HepG2 (cell line): Measurements from ENCODE around the gene GRIN2C. TPM values are rescaled to one million over a fixed set of nuclear protein-coding genes. Genes with fewer than 3 reads are reported as not detected.

Experiments
- ATAC-seq: fragments of 200-7000 bp; cut with Tn5 transposase; 3 replicates; pipeline ENCODE4 v1.9.1; 2020; ENCODE audit warnings: mild to moderate bottlenecking, moderate library complexity
- BruUV-seq: library from RNA; stranded (reverse); fragments of 400-500 nt; replicated peaks from 2 replicates; lab custom pipeline; 2021; lab: Mats Ljungman, UMichigan
- CTCF ChIA-PET: fragments of 300-600 bp; formaldehyde crosslinking; extraction: SDS; loops from one replicate; lab custom pipeline; 2021; ENCODE audit warnings: low total read pairs, inconsistent platforms, low intra/inter-chr PET ratio; lab: Yijun Ruan, JAX
- POLR2A ChIA-PET: fragments of 350-600 bp; sonication (Branson Sonifier 250); formaldehyde crosslinking; loops from one replicate; lab custom pipeline; 2020; ENCODE audit warnings: antibody characterized with exemption, inconsistent platforms; lab: Yijun Ruan, JAX
- DNase-seq: peaks from one replicate; pipeline ENCODE4 v3.0.0-alpha.2; 2015; ENCODE audit warnings: low spot score
- FAIRE-seq: peaks from 3 replicates; lab custom pipeline; 2011; peaks lifted over from hg19 to GRCh38; lab: Jason Lieb, UNC
- H2AFZ ChIP-seq: one replicate; pipeline ENCODE4 v1.6.1; 2011; ENCODE audit warnings: low read length, inconsistent platforms
- H3K27ac ChIP-seq: fragments of 300-600 bp; 3 replicates; pipeline ENCODE4 v1.8.0; 2011; ENCODE audit warnings: mixed run types, mild to moderate bottlenecking, mixed read lengths, low read length, inconsistent platforms; ENCODE audit not compliant: insufficient read depth; ENCODE audit errors: extremely low read length
- H3K27me3 ChIP-seq, 2 experiments: fragments of 200-600 bp in 1 of 2; 2 replicates in 1 of 2; 3 replicates in 1 of 2; pipeline versions ENCODE4 v1.6.0 to v1.8.0; 2011; ENCODE audit warnings: low read length in 2 of 2, mild to moderate bottlenecking in 2 of 2, moderate library complexity in 2 of 2, inconsistent platforms in 1 of 2; ENCODE audit not compliant: insufficient read depth in 2 of 2, control insufficient read depth in 1 of 2
- H3K36me3 ChIP-seq, 2 experiments: fragments of 200-600 bp in 1 of 2; replicated peaks in 1 of 2; 2 replicates in 1 of 2; 3 replicates in 1 of 2; pipeline versions ENCODE4 v1.5.1 to v1.8.0; 2011; ENCODE audit warnings: low read length in 2 of 2, inconsistent platforms in 1 of 2; ENCODE audit not compliant: insufficient read depth in 2 of 2, control insufficient read depth in 1 of 2
- H3K4me1 ChIP-seq: 2 replicates; pipeline ENCODE4 v1.5.1; 2012; ENCODE audit warnings: low read length, inconsistent platforms; ENCODE audit not compliant: insufficient read depth
- H3K4me2 ChIP-seq: 2 replicates; pipeline ENCODE4 v1.6.0; 2011; ENCODE audit warnings: low read depth, low read length, inconsistent platforms
- H3K4me3 ChIP-seq, 3 experiments: fragments of 200-600 bp in 1 of 3; sonication (generic), shearing (Covaris generic) in 1 of 3; replicated peaks in 1 of 3; 2 replicates each; pipeline ENCODE4 v1.5.1; 2011 to 2016; ENCODE audit warnings: low read length in 3 of 3, inconsistent platforms in 2 of 3, low read depth in 2 of 3, mild to moderate bottlenecking in 2 of 3, control low read depth in 1 of 3, mixed read lengths in 1 of 3; ENCODE audit not compliant: insufficient read depth in 1 of 3
- H3K79me2 ChIP-seq: one replicate; pipeline ENCODE4 v1.6.1; 2011; ENCODE audit warnings: low read length, inconsistent platforms; ENCODE audit not compliant: insufficient read depth
- H3K9ac ChIP-seq: 2 replicates; pipeline ENCODE4 v1.6.0; 2011; ENCODE audit warnings: mild to moderate bottlenecking, low read depth, low read length, inconsistent platforms; ENCODE audit not compliant: insufficient read depth
- H3K9me3 ChIP-seq: 2 replicates; pipeline ENCODE4 v1.5.1; 2012; ENCODE audit warnings: mild to moderate bottlenecking, low read length
- H4K20me1 ChIP-seq: 2 replicates; pipeline ENCODE4 v1.6.0; 2011; ENCODE audit warnings: inconsistent platforms, mild to moderate bottlenecking, low read length, moderate library complexity; ENCODE audit not compliant: insufficient read depth
- KDM4B ChIP-seq: sonication (generic); formaldehyde crosslinking; IDR thresholded peaks from 2 replicates; pipeline ENCODE4 v1.4.0; 2020; ENCODE audit warnings: missing genetic modification reagents
- NBN ChIP-seq: fragments of 450-650 bp; conservative IDR thresholded peaks from 2 replicates; pipeline ENCODE4 v1.6.1; 2017
- PRDM10 ChIP-seq: sonication (generic); formaldehyde crosslinking; IDR thresholded peaks from 2 replicates; pipeline ENCODE4 v1.4.0; 2020; ENCODE audit warnings: low read depth, missing genetic modification reagents
- SIX4 ChIP-seq: sonication (generic); formaldehyde crosslinking; IDR thresholded peaks from 2 replicates; pipeline ENCODE4 v1.4.0; 2020; ENCODE audit warnings: missing genetic modification reagents
- ZFP37 ChIP-seq: sonication (generic); formaldehyde crosslinking; IDR thresholded peaks from 2 replicates; pipeline ENCODE4 v1.4.0; 2020; ENCODE audit warnings: missing genetic modification reagents, borderline replicate concordance
- ZNF329 ChIP-seq: sonication (generic); formaldehyde crosslinking; IDR thresholded peaks from 2 replicates; pipeline ENCODE4 v1.9.0; 2021; ENCODE audit warnings: low read depth, mild to moderate bottlenecking, missing genetic modification reagents
- ZNF468 ChIP-seq: sonication (generic); formaldehyde crosslinking; IDR thresholded peaks from 2 replicates; pipeline ENCODE4 v1.8.0; 2022; ENCODE audit warnings: mild to moderate bottlenecking, moderate library complexity, missing genetic modification reagents
- ZNF605 ChIP-seq: sonication (generic); formaldehyde crosslinking; IDR thresholded peaks from 2 replicates; pipeline ENCODE4 v1.8.0; 2022; ENCODE audit warnings: mild to moderate bottlenecking, missing genetic modification reagents
- WGBS: methylation state at CpG from one replicate; pipeline ENCODE4 v1.1.6; 2017; ENCODE audit warnings: low lambda C conversion rate; 5-methylcytosine and 5-hydroxymethylcytosine counted together
- in situ Hi-C: cut with HindIII; loops from 2 replicates; pipeline ENCODE4 v1.10.0; 2017; ENCODE audit warnings: low pct_unique_long_range_greater_than_20kb; ENCODE audit not compliant: extremely low pct_ligation_motif_present
- intact Hi-C: fragments of 100-400 bp; cut with micrococcal nuclease; formaldehyde crosslinking; loops from one replicate; pipeline ENCODE4 v1.10.0; 2022; ENCODE audit not compliant: unreplicated experiment
- polyA plus RNA-seq, 8 experiments: library from polyadenylated mRNA; depleted of rRNA in 3 of 8; stranded (reverse) in 7 of 8; unstranded in 1 of 8; fragments of >200 nt; fragmentation: Illumina TruSeq in 4 of 8; extraction: Trizol in 4 of 8; gene quantifications; 2 replicates each; pipeline versions ENCODE4 v1.2.1 to v1.2.3, GENCODE V29; 2011 to 2016; ENCODE audit warnings: low read depth in 4 of 8, missing spikeins in 1 of 8, mixed read lengths in 1 of 8; ENCODE audit not compliant: insufficient read depth in 1 of 8
- total RNA-seq, 5 experiments: library from RNA; depleted of rRNA; stranded (reverse); fragments of >200 nt; fragmentation: Illumina TruSeq; extraction: Trizol; gene quantifications; 2 replicates each; pipeline ENCODE4 v1.2.3, GENCODE V29; 2016; ENCODE audit warnings: low read depth in 1 of 5

GRIN2C gene
- total and polyA plus RNA-seq, 2 of the 13 experiments (the other 11 are each of a cell fraction or from before 2014, with no cell fraction given), result 0.03 to 0.11 TPM

- TF ChIP-seq PRDM10 (CRISPR knock-in tag), result no peak
- TF ChIP-seq ZNF605 (CRISPR knock-in tag), result no peak
- no peak for TF ChIP-seq KDM4B
- TF ChIP-seq NBN, result no peak
Measured at GRCh38 chr17:74806334-74806733, 53.4 kb downstream of the GRIN2C start (continued).

DNA sequence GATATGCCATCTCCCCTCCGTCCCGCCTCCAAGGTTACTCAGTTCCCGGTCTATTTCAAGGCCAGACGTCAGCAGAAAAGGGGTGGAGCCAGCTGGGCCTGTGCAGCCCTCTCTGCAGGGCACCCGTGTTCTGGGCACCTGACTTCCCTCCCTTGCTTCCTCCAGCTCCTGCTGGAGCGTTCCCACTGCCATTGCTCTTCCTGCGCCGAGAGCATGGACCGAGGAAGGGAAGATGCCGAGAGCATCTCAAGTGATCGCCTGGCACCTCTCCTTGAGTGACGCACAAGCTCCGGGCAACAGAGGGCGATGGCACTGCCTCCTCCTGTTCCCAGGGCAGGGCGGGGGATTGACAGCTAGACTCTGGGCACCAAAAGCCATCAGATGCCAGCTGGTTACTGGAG, 54.1 kb downstream of the GRIN2C start:
- DNase-seq, result no peak
- no peaks in the 10 kb centered on the region for H3K9me3 ChIP-seq
- no peak for FAIRE-seq
- intact Hi-C loops, result no loop called here
- H3K9ac ChIP-seq, result no peak overlapping the region
- H3K4me3 ChIP-seq, result no peak overlapping the region
- in situ Hi-C loops, result no loop called here
- 90% methylated on average over 15 of the region's 15 CpGs for WGBS
- no TSS peak for BruUV-seq
- peaks cover 11% of the 10 kb centered on the region for H3K4me1 ChIP-seq
- no peaks in the 10 kb centered on the region for H4K20me1 ChIP-seq
- no peak overlapping the region for H3K4me2 ChIP-seq
- ATAC-seq, result no peak
- no peaks in the 10 kb centered on the region for H3K79me2 ChIP-seq
- no peak overlapping the region for H2AFZ ChIP-seq
- H3K36me3 ChIP-seq, result peaks cover 0 to 6% of the 10 kb centered on the region in 2 experiments; a peak in 3 of 5 replicates
- ChIA-PET CTCF (no interaction called here), POLR2A (interaction anchor here (0.8 kb wide), 1 partner anchor 65 kb away, joined by 3 read pairs; no protein-coding TSS in a partner anchor)
- no peak overlapping the region for H3K27ac ChIP-seq
- TF ChIP-seq ZNF468 (CRISPR knock-in tag) (no peak), SIX4 (no peak), ZFP37 (CRISPR knock-in tag) (no peak), ZNF329 (no peak)
- H3K27me3 ChIP-seq, result no peaks in the 10 kb centered on the region
